GM12878 (cell line): ENCODE measurements around the gene UST.

ENCODE experiments used
- CTCF ChIP-seq, 3 experiments: IDR thresholded peaks in 2 of 3; conservative IDR thresholded peaks in 1 of 3; 2 replicates each; pipeline ENCODE4 v1.5.1; 2011; ENCODE audit warnings: low read depth in 3 of 3, low read length in 3 of 3, mild to moderate bottlenecking in 3 of 3, control low read depth in 2 of 3, moderate library complexity in 2 of 3, inconsistent platforms in 1 of 3, mixed read lengths in 1 of 3; ENCODE audit not compliant: control insufficient read depth in 2 of 3, insufficient read depth in 1 of 3; ENCODE audit errors: extremely low read depth in 1 of 3
- EP300 ChIP-seq, 2 experiments: fragments of 150-350 bp in 1 of 2; IDR thresholded peaks; 2 replicates each; pipeline ENCODE4 v1.6.1; 2011 to 2012; ENCODE audit warnings: low read depth in 2 of 2, low read length in 2 of 2, borderline replicate concordance in 1 of 2, improper control_type of control experiment in 1 of 2, inconsistent platforms in 1 of 2; ENCODE audit not compliant: control insufficient read depth in 1 of 2
- HDAC2 ChIP-seq: fragments of 200-600 bp; sonication (generic); IDR thresholded peaks from 2 replicates; pipeline ENCODE4 v1.6.1; 2017

- TF ChIP-seq CTCF (IDR thresholded peaks at IDR 0.05 in 2 of 3, conservative IDR thresholded peaks at IDR 0.05 in 1 of 3; ENCODE audit: control insufficient read depth in 2 of 3, extremely low read depth in 1 of 3, insufficient read depth in 1 of 3, low read depth in 3 of 3, low read length in 3 of 3) (no peak), HDAC2 (no peak), EP300 (IDR thresholded peaks at IDR 0.05; ENCODE audit: borderline replicate concordance in 1 of 2, control insufficient read depth in 1 of 2, low read depth in 2 of 2, low read length in 2 of 2) (no peak)
Measured at GRCh38 chr6:148837941-148838340, 91.1 kb downstream of the UST start.
